Panc1 (cell line): ENCODE measurements around the gene DRGX. TPM values are rescaled to one million over a fixed set of nuclear protein-coding genes. Genes with fewer than 3 reads are reported as not detected.

Source experiments
- ATAC-seq: fragments of 200-7000 bp; cut with Tn5 transposase; 2 replicates; pipeline ENCODE4 v1.9.1; 2020; ENCODE audit warnings: mild to moderate bottlenecking, moderate library complexity
- BruUV-seq: library from RNA; stranded (reverse); fragments of 400-500 nt; replicated peaks from 2 replicates; lab custom pipeline; 2021; lab: Mats Ljungman, UMichigan
- CTCF ChIA-PET: fragments of 300-600 bp; sonication (Branson Sonifier 250); formaldehyde crosslinking; loops from one replicate; lab custom pipeline; 2022; ENCODE audit warnings: antibody characterized with exemption; lab: Charles Lee
- POLR2A ChIA-PET: fragments of 300-600 bp; sonication (Branson Sonifier 250); formaldehyde crosslinking; loops from one replicate; lab custom pipeline; 2022; ENCODE audit warnings: antibody characterized with exemption; lab: Charles Lee
- DNase-seq: peaks from one replicate; pipeline ENCODE4 v3.0.0-alpha.2; 2010; ENCODE audit warnings: low read depth, low spot score
- H3K27ac ChIP-seq: 2 replicates; pipeline ENCODE4 v1.5.1; 2011; ENCODE audit warnings: mild to moderate bottlenecking, low read length, inconsistent platforms
- H3K27me3 ChIP-seq: fragments of 200-500 bp; sonication (Bioruptor generic); 2 replicates; pipeline ENCODE4 v1.6.0; 2014; ENCODE audit warnings: low read length, inconsistent platforms; ENCODE audit not compliant: control insufficient read depth, insufficient read depth
- H3K36me3 ChIP-seq: fragments of 200-500 bp; sonication (Bioruptor generic); 2 replicates; pipeline ENCODE4 v1.5.1; 2014; ENCODE audit warnings: inconsistent platforms, mild to moderate bottlenecking, low read length, moderate library complexity; ENCODE audit not compliant: control insufficient read depth, insufficient read depth
- H3K4me1 ChIP-seq: 2 replicates; pipeline ENCODE4 v1.5.1; 2011; ENCODE audit warnings: inconsistent platforms, mild to moderate bottlenecking, low read length, moderate library complexity; ENCODE audit not compliant: control insufficient read depth, insufficient read depth
- H3K4me3 ChIP-seq, 2 experiments: 2 replicates each; pipeline ENCODE4 v1.5.1; 2011 to 2012; ENCODE audit warnings: low read depth in 2 of 2, low read length in 2 of 2, mild to moderate bottlenecking in 2 of 2, inconsistent platforms in 1 of 2, moderate library complexity in 1 of 2
- H3K9me3 ChIP-seq: fragments of 200-500 bp; sonication (Bioruptor generic); 2 replicates; pipeline ENCODE4 v1.5.1; 2014; ENCODE audit warnings: low read depth, mild to moderate bottlenecking, inconsistent platforms, low read length, moderate library complexity; ENCODE audit not compliant: control insufficient read depth, insufficient read depth
- CTCF ChIP-seq: fragments of 450-650 bp; IDR thresholded peaks from 2 replicates; pipeline ENCODE4 v1.5.1; 2017; ENCODE audit warnings: mild to moderate bottlenecking
- POLR2AphosphoS5 ChIP-seq: IDR thresholded peaks from 2 replicates; pipeline ENCODE4 v1.6.1; 2012; ENCODE audit warnings: mild to moderate bottlenecking, low read depth, low read length, moderate library complexity
- REST ChIP-seq, 2 experiments: IDR thresholded peaks; 2 replicates each; pipeline ENCODE4 v1.6.1; 2011 to 2012; ENCODE audit warnings: low read depth in 2 of 2, control low read depth in 1 of 2, low read length in 1 of 2, mild to moderate bottlenecking in 1 of 2, moderate library complexity in 1 of 2; ENCODE audit not compliant: insufficient read depth in 1 of 2
- SIN3A ChIP-seq: IDR thresholded peaks from 2 replicates; pipeline ENCODE4 v1.6.1; 2012; ENCODE audit warnings: low read depth, mild to moderate bottlenecking, low read length, moderate library complexity, borderline replicate concordance; ENCODE audit not compliant: insufficient read depth
- TCF7L2 ChIP-seq: IDR thresholded peaks from 2 replicates; pipeline ENCODE4 v1.6.1; 2011; ENCODE audit warnings: mild to moderate bottlenecking, low read depth, low read length, inconsistent platforms
- in situ Hi-C: cut with HindIII; loops from 2 replicates; pipeline ENCODE4 v1.10.0; 2016; ENCODE audit warnings: low sequenced_read_pairs, low pct_unique_long_range_greater_than_20kb
- intact Hi-C: fragments of 100-400 bp; cut with micrococcal nuclease; formaldehyde crosslinking; loops from one replicate; pipeline ENCODE4 v1.10.0; 2022; ENCODE audit not compliant: unreplicated experiment
- total RNA-seq: library from RNA; stranded (reverse); gene quantifications from one replicate; pipeline ENCODE4 v1.2.1, GENCODE V29; 2021; ENCODE audit not compliant: unreplicated experiment

The DRGX gene
- total RNA-seq, 1 experiment from 2014 or later: 0.15 TPM

- no peak for ATAC-seq
- Histone ChIP-seq H3K4me3 (no peak overlapping the region), H3K36me3 (no peaks in the 10 kb centered on the region), H3K9me3 (no peaks in the 10 kb centered on the region), H3K27me3 (no peaks in the 10 kb centered on the region; the same call in none of the 2 replicates), H3K4me1 (no peaks in the 10 kb centered on the region), H3K27ac (no peak overlapping the region)
- intact Hi-C loops: no loop called here
- POLR2A ChIA-PET: no interaction called here
- no TSS peak for BruUV-seq
- CTCF ChIA-PET: no interaction called here
- TF ChIP-seq CTCF (no peak), REST (IDR thresholded peaks at IDR 0.05; ENCODE audit: insufficient read depth in 1 of 2, low read depth in 2 of 2, low read length in 1 of 2) (no peak), SIN3A (no peak), TCF7L2 (no peak), POLR2AphosphoS5 (no peak)
- no peak for DNase-seq
- in situ Hi-C loops: no loop called here
Observed at GRCh38 chr10:49314806-49315205, 81.1 kb downstream of the DRGX start.

Other genes with a start within 250 kb of the DRGX start
- gene TMEM273, start 207.7 kb downstream of the DRGX start, total RNA-seq: 0.23 TPM
- gene C10orf71, start 96.9 kb downstream of the DRGX start, total RNA-seq: not detected
- 19.1 TPM for gene ERCC6, start 143.0 kb upstream of the DRGX start, total RNA-seq
- not detected for gene SLC18A3, start 214.2 kb upstream of the DRGX start, total RNA-seq
- not detected for gene CHAT, start 217.9 kb upstream of the DRGX start, total RNA-seq